Keratinocyte (primary cell): ENCODE results near the gene LCA5. TPM values are rescaled to one million over a fixed set of nuclear protein-coding genes. Genes with fewer than 3 reads are reported as not detected.

Source experiments
- DNase-seq: peaks from one replicate; pipeline ENCODE4 v3.0.0-alpha.2; 2011; ENCODE audit warnings: low read depth, missing footprints, low spot score
- FAIRE-seq: peaks from 2 replicates; lab custom pipeline; 2011; peaks lifted over from hg19 to GRCh38; lab: Jason Lieb, UNC
- H2AFZ ChIP-seq: 2 replicates; pipeline ENCODE4 v1.6.0; 2012; ENCODE audit warnings: low read length, control low read depth, inconsistent platforms; ENCODE audit not compliant: control insufficient read depth
- H3K27ac ChIP-seq: 2 replicates; pipeline ENCODE4 v1.5.1; 2011; ENCODE audit warnings: low read length; ENCODE audit not compliant: control insufficient read depth, insufficient read depth
- H3K27me3 ChIP-seq: 3 replicates; pipeline ENCODE4 v1.6.0; 2011; ENCODE audit warnings: low read length; ENCODE audit not compliant: control insufficient read depth, insufficient read depth; ENCODE audit errors: extremely low read depth
- H3K36me3 ChIP-seq, 2 experiments: 2 replicates in 1 of 2; 3 replicates in 1 of 2; pipeline ENCODE4 v1.5.1; 2011; ENCODE audit warnings: low read length in 2 of 2, mild to moderate bottlenecking in 1 of 2; ENCODE audit not compliant: control insufficient read depth in 2 of 2, insufficient read depth in 2 of 2; ENCODE audit errors: extremely low read depth in 1 of 2
- H3K4me1 ChIP-seq: 3 replicates; pipeline ENCODE4 v1.5.1; 2011; ENCODE audit warnings: low read length; ENCODE audit not compliant: control insufficient read depth, insufficient read depth; ENCODE audit errors: extremely low read depth
- H3K4me2 ChIP-seq: 3 replicates; pipeline ENCODE4 v1.6.0; 2011; ENCODE audit warnings: low read depth, low read length; ENCODE audit not compliant: control insufficient read depth, insufficient read depth; ENCODE audit errors: extremely low read depth
- H3K4me3 ChIP-seq, 3 experiments: fragments of 200-600 bp in 1 of 3; sonication (generic) in 1 of 3; 2 replicates in 2 of 3; 3 replicates in 1 of 3; pipeline ENCODE4 v1.5.1; 2011 to 2016; ENCODE audit warnings: low read length in 3 of 3, mild to moderate bottlenecking in 3 of 3, control low read depth in 2 of 3, inconsistent platforms in 1 of 3, low read depth in 1 of 3, mixed read lengths in 1 of 3, mixed run types in 1 of 3, moderate library complexity in 1 of 3; ENCODE audit not compliant: control insufficient read depth in 2 of 3, insufficient read depth in 2 of 3; ENCODE audit errors: extremely low read depth in 1 of 3
- H3K79me2 ChIP-seq: 2 replicates; pipeline ENCODE4 v1.6.0; 2012; ENCODE audit warnings: low read length; ENCODE audit not compliant: control insufficient read depth, insufficient read depth
- H3K9ac ChIP-seq: 3 replicates; pipeline ENCODE4 v1.6.0; 2011; ENCODE audit warnings: low read length; ENCODE audit not compliant: control insufficient read depth, insufficient read depth; ENCODE audit errors: extremely low read depth
- H3K9me1 ChIP-seq: 3 replicates; pipeline ENCODE4 v1.6.0; 2011; ENCODE audit warnings: low read length; ENCODE audit not compliant: control insufficient read depth, insufficient read depth; ENCODE audit errors: extremely low read depth
- H3K9me3 ChIP-seq: 2 replicates; pipeline ENCODE4 v1.5.1; 2012; ENCODE audit warnings: low read depth, low read length; ENCODE audit not compliant: control insufficient read depth
- H4K20me1 ChIP-seq: 3 replicates; pipeline ENCODE4 v1.6.0; 2011; ENCODE audit warnings: low read length; ENCODE audit not compliant: control insufficient read depth, insufficient read depth; ENCODE audit errors: extremely low read depth
- EZH2 ChIP-seq: IDR thresholded peaks from one replicate; pipeline ENCODE4 v1.6.1; 2012; ENCODE audit warnings: inconsistent platforms, mild to moderate bottlenecking, low read length, moderate library complexity
- dilution Hi-C: fragments of 300-500 bp; cut with MboI; formaldehyde crosslinking; loops from one replicate; pipeline ENCODE4 v1.7.0; 2020; ENCODE audit warnings: low sequenced_read_pairs; ENCODE audit not compliant: extremely low pct_ligation_motif_present
- polyA plus RNA-seq, 5 experiments: library from polyadenylated mRNA; depleted of rRNA in 3 of 5; stranded (reverse) in 3 of 5; stranded (forward) in 1 of 5; unstranded in 1 of 5; fragments of >200 nt; gene quantifications; 1 replicate in 1 of 5; 2 replicates in 3 of 5; 3 replicates in 1 of 5; pipeline versions ENCODE4 v1.2.1 to v1.2.3, GENCODE V29; 2011 to 2012; ENCODE audit warnings: missing spikeins in 2 of 5, low read depth in 1 of 5, low replicate concordance in 1 of 5
- TF ChIP-seq, protein P1 (sequence below), 3 experiments: IDR thresholded peaks in 1 of 3; conservative IDR thresholded peaks in 1 of 3; optimal IDR thresholded peaks in 1 of 3; 2 replicates in 2 of 3; 3 replicates in 1 of 3; pipeline versions ENCODE3 to v1.5.1; 2011; ENCODE audit warnings: low read length in 3 of 3, mild to moderate bottlenecking in 3 of 3, moderate library complexity in 2 of 3, control low read depth in 1 of 3, inconsistent platforms in 1 of 3; ENCODE audit not compliant: insufficient read depth in 2 of 3; ENCODE audit errors: extremely low read depth in 1 of 3

LCA5 gene
- polyA plus RNA-seq, 1 donor (not counting 4 experiments of a cell fraction or from before 2014, with no cell fraction given): 1.6 TPM

DNA sequence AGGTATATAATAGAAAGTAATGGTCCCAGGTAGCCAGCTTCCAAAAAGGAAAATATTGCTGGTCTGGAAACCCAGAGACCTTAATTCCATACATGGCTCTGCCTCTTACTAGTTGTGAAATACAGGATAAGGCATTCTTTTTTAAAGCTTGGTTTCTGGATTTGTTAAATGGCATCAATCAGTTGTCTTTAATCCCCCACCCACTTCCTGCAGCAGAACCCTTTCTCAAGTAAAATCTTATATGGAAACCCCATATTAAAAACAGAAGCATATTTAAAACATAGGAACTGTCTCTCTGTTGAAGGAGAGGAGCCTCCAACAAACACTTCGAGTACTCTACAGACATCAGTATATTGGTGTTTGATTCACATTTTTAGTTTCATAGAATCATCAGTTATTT, 6.2 kb upstream of the LCA5 start:
- Histone ChIP-seq H3K79me2 (no peaks in the 10 kb centered on the region), H3K9ac (no peak overlapping the region), H3K4me1 (peaks cover 17% of the 10 kb centered on the region), H3K4me2 (no peak overlapping the region), H3K27ac (no peak overlapping the region), H3K36me3 (no peaks in the 10 kb centered on the region), H4K20me1 (no peaks in the 10 kb centered on the region), H3K27me3 (no peaks in the 10 kb centered on the region), H3K9me1 (peaks cover 2% of the 10 kb centered on the region), H3K4me3 (no peak overlapping the region), H3K9me3 (no peaks in the 10 kb centered on the region), H2AFZ (no peak overlapping the region)
- DNase-seq: no peak
- dilution Hi-C loops: no loop called here
- no peak for TF ChIP-seq EZH2
- TF ChIP-seq, protein P1, sequence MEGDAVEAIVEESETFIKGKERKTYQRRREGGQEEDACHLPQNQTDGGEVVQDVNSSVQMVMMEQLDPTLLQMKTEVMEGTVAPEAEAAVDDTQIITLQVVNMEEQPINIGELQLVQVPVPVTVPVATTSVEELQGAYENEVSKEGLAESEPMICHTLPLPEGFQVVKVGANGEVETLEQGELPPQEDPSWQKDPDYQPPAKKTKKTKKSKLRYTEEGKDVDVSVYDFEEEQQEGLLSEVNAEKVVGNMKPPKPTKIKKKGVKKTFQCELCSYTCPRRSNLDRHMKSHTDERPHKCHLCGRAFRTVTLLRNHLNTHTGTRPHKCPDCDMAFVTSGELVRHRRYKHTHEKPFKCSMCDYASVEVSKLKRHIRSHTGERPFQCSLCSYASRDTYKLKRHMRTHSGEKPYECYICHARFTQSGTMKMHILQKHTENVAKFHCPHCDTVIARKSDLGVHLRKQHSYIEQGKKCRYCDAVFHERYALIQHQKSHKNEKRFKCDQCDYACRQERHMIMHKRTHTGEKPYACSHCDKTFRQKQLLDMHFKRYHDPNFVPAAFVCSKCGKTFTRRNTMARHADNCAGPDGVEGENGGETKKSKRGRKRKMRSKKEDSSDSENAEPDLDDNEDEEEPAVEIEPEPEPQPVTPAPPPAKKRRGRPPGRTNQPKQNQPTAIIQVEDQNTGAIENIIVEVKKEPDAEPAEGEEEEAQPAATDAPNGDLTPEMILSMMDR (optimal IDR thresholded peaks at IDR 0.05 in 1 of 3, IDR thresholded peaks at IDR 0.05 in 1 of 3, conservative IDR thresholded peaks at IDR 0.05 in 1 of 3; ENCODE audit: extremely low read depth in 1 of 3, insufficient read depth in 2 of 3, low read length in 3 of 3): no peak
- no peak for FAIRE-seq

GRCh38 chr6:79538106-79538971, 1.1 kb upstream of the LCA5 start:
- TF ChIP-seq, protein P1 (optimal IDR thresholded peaks at IDR 0.05 in 1 of 3, IDR thresholded peaks at IDR 0.05 in 1 of 3, conservative IDR thresholded peaks at IDR 0.05 in 1 of 3; ENCODE audit: extremely low read depth in 1 of 3, insufficient read depth in 2 of 3, low read length in 3 of 3): no peak
- TF ChIP-seq EZH2: no peak
- no peaks in the 10 kb centered on the region for H3K27me3 ChIP-seq
- no peaks in the 10 kb centered on the region for H3K4me1 ChIP-seq
- no peaks in the 10 kb centered on the region for H3K9me3 ChIP-seq
- H2AFZ ChIP-seq: peak overlapping the region; percentile 82
- peak overlapping the region; percentile 94 for H3K4me2 ChIP-seq
- DNase-seq: peak; percentile 38
- FAIRE-seq: peak; percentile 87
- peak overlapping the region; percentile 97 for H3K9ac ChIP-seq
- dilution Hi-C loops: no loop called here
- no peaks in the 10 kb centered on the region for H3K79me2 ChIP-seq
- no peaks in the 10 kb centered on the region for H3K9me1 ChIP-seq
- H4K20me1 ChIP-seq: no peaks in the 10 kb centered on the region
- H3K4me3 ChIP-seq: peak overlapping the region; percentile 80 to 91 (median 89)
- no peaks in the 10 kb centered on the region for H3K36me3 ChIP-seq
- H3K27ac ChIP-seq: peak overlapping the region; percentile 98
